KMS-11 (cell line): ENCODE data around the gene PEX14.

Source experiments
- H2AFZ ChIP-seq: fragments of 200-600 bp; sonication (generic); 2 replicates; pipeline ENCODE4 v1.6.1; 2016; ENCODE audit warnings: antibody characterized with exemption, mixed run types, low read depth
- H3K27ac ChIP-seq: fragments of 200-600 bp; sonication (generic); 2 replicates; pipeline ENCODE4 v1.6.1; 2016; ENCODE audit warnings: mild to moderate bottlenecking, mixed run types
- H3K27me3 ChIP-seq: fragments of 200-600 bp; sonication (generic); 2 replicates; pipeline ENCODE4 v1.6.1; 2017; ENCODE audit warnings: mild to moderate bottlenecking, low read depth, mixed run types, moderate library complexity; ENCODE audit not compliant: insufficient read depth
- H3K36me3 ChIP-seq: fragments of 200-600 bp; sonication (generic); 2 replicates; pipeline ENCODE4 v1.6.1; 2017; ENCODE audit warnings: mild to moderate bottlenecking, mixed run types; ENCODE audit not compliant: insufficient read depth
- H3K4me1 ChIP-seq: fragments of 200-600 bp; sonication (generic); 2 replicates; pipeline ENCODE4 v1.6.1; 2016; ENCODE audit warnings: mild to moderate bottlenecking, low read depth, mixed run types; ENCODE audit not compliant: poor library complexity, severe bottlenecking
- H3K4me2 ChIP-seq: fragments of 200-600 bp; sonication (generic); 2 replicates; pipeline ENCODE4 v1.7.0; 2016; ENCODE audit warnings: mild to moderate bottlenecking, mixed run types
- H3K4me3 ChIP-seq: fragments of 200-600 bp; sonication (generic); IDR thresholded peaks from 2 replicates; pipeline ENCODE4 v1.6.1; 2017; ENCODE audit warnings: low read depth, low read length, mixed read lengths; ENCODE audit not compliant: insufficient read depth
- H3K79me2 ChIP-seq: fragments of 200-600 bp; sonication (generic); 2 replicates; pipeline ENCODE4 v1.6.1; 2016; ENCODE audit warnings: low read depth, mixed run types; ENCODE audit not compliant: insufficient read depth
- H3K9ac ChIP-seq: fragments of 200-600 bp; sonication (generic); 2 replicates; pipeline ENCODE4 v1.6.1; 2016; ENCODE audit warnings: mild to moderate bottlenecking, mixed run types
- H4K20me1 ChIP-seq: fragments of 200-600 bp; sonication (generic); 2 replicates; pipeline ENCODE4 v1.6.1; 2016; ENCODE audit warnings: mild to moderate bottlenecking, mixed run types; ENCODE audit not compliant: insufficient read depth
- TF ChIP-seq, protein P1 (sequence below): fragments of 200-600 bp; sonication (generic); conservative IDR thresholded peaks from 2 replicates; pipeline ENCODE4 v1.6.1; 2017; ENCODE audit warnings: low read depth, mild to moderate bottlenecking, antibody characterized with exemption, low read length, moderate library complexity, mixed read lengths

The PEX14 gene

GRCh38 chr1:10608690-10609089, 133.9 kb downstream of the PEX14 start:
- H3K79me2 ChIP-seq, result no peaks in the 10 kb centered on the region
- no peaks in the 10 kb centered on the region for H3K27me3 ChIP-seq
- H3K4me2 ChIP-seq, result no peak overlapping the region
- H3K4me1 ChIP-seq, result no peaks in the 10 kb centered on the region
- H3K27ac ChIP-seq, result no peak overlapping the region
- no peak overlapping the region for H3K9ac ChIP-seq
- H2AFZ ChIP-seq, result no peak overlapping the region
- H3K4me3 ChIP-seq, result no peak overlapping the region
- H3K36me3 ChIP-seq, result no peaks in the 10 kb centered on the region; the same call in 1 of the 2 replicates
- TF ChIP-seq, protein P1, sequence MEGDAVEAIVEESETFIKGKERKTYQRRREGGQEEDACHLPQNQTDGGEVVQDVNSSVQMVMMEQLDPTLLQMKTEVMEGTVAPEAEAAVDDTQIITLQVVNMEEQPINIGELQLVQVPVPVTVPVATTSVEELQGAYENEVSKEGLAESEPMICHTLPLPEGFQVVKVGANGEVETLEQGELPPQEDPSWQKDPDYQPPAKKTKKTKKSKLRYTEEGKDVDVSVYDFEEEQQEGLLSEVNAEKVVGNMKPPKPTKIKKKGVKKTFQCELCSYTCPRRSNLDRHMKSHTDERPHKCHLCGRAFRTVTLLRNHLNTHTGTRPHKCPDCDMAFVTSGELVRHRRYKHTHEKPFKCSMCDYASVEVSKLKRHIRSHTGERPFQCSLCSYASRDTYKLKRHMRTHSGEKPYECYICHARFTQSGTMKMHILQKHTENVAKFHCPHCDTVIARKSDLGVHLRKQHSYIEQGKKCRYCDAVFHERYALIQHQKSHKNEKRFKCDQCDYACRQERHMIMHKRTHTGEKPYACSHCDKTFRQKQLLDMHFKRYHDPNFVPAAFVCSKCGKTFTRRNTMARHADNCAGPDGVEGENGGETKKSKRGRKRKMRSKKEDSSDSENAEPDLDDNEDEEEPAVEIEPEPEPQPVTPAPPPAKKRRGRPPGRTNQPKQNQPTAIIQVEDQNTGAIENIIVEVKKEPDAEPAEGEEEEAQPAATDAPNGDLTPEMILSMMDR, result no peak
- no peaks in the 10 kb centered on the region for H4K20me1 ChIP-seq

DNA sequence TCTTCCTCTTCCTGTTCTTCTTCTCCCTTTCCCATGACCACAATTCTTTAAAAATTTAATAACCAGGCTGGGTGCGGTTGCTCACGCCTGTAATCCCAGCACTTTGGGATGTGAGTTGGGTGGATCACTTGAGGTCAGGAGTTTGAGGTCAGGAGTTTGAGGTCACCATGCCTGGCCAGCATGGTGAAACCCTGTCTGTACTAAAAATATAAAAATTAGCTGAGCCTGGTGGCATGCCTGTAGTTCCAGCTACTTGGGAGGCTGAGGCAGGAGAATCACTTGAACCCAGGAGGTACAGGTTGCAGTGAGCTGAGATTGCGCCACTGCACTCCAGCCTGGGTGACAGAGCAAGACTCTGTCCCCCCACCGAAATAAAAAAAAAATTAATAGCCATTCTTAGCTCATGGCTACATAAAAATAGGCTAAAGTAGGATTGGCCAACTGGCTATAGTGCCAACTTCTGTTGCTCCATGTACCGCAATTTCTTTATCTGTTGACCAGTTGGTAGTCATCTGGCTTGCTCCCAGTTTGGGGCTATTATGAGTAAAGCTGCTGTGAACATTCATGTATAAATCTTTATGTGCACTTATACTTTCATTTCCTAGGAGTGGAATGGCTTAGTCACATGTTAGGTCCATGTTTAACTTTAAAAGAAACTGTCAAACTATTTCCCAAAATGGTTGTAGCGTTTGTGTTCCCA, 136.3 kb downstream of the PEX14 start:
- Histone ChIP-seq H3K27ac (no peak overlapping the region), H4K20me1 (no peaks in the 10 kb centered on the region), H3K4me1 (no peaks in the 10 kb centered on the region), H3K27me3 (no peaks in the 10 kb centered on the region), H2AFZ (no peak overlapping the region), H3K9ac (no peak overlapping the region), H3K4me3 (no peak overlapping the region), H3K79me2 (no peaks in the 10 kb centered on the region), H3K36me3 (no peaks in the 10 kb centered on the region; the same call in 1 of the 2 replicates), H3K4me2 (no peak overlapping the region)
- TF ChIP-seq, protein P1, result no peak

- no peak overlapping the region for H2AFZ ChIP-seq
- no peaks in the 10 kb centered on the region for H3K4me1 ChIP-seq
- H3K27ac ChIP-seq, result no peak overlapping the region
- H3K4me2 ChIP-seq, result no peak overlapping the region
- no peaks in the 10 kb centered on the region for H3K27me3 ChIP-seq
- no peaks in the 10 kb centered on the region; the same call in 1 of the 2 replicates for H3K36me3 ChIP-seq
- no peaks in the 10 kb centered on the region for H3K79me2 ChIP-seq
- no peak overlapping the region for H3K4me3 ChIP-seq
- H4K20me1 ChIP-seq, result no peaks in the 10 kb centered on the region
- TF ChIP-seq, protein P1, result no peak
- no peak overlapping the region for H3K9ac ChIP-seq
Measured at GRCh38 chr1:10612436-10613160, 137.8 kb downstream of the PEX14 start.

DNA sequence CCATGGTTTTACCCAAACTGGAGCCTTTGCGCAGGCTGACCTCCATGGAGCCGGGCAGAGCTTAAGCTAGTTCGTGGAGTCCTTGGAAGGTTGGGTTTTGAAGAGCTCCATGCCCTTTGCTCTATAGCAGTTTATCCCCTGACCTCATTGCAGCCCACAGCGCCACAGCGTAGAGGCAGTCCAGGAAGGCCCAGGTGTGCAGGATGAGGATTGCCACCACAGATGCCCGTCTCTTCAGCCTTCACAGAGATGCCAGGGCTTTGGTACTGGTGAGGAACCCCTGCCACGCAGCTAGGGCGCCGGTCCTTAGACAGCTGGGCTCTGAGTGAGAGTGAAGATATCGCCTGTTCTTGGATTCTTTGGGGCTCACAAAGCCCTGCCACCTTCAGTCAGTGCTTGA, 138.6 kb downstream of the PEX14 start:
- H3K79me2 ChIP-seq, result no peaks in the 10 kb centered on the region
- H3K4me3 ChIP-seq, result no peak overlapping the region
- H2AFZ ChIP-seq, result no peak overlapping the region
- TF ChIP-seq, protein P1, result no peak
- no peaks in the 10 kb centered on the region for H3K4me1 ChIP-seq
- no peaks in the 10 kb centered on the region for H4K20me1 ChIP-seq
- no peak overlapping the region for H3K4me2 ChIP-seq
- H3K27ac ChIP-seq, result no peak overlapping the region
- no peaks in the 10 kb centered on the region for H3K27me3 ChIP-seq
- H3K9ac ChIP-seq, result no peak overlapping the region
- H3K36me3 ChIP-seq, result no peaks in the 10 kb centered on the region; the same call in 1 of the 2 replicates
